NT2/D1 (cell line): ENCODE data around the gene GMCL2.

Experiments
- DNase-seq: peaks from one replicate; pipeline ENCODE4 v3.0.0-alpha.2; 2011; ENCODE audit warnings: low read depth, low spot score
- H3K27me3 ChIP-seq: 2 replicates; pipeline ENCODE4 v1.6.0; 2011; ENCODE audit warnings: mild to moderate bottlenecking; ENCODE audit not compliant: insufficient read length, insufficient read depth
- H3K36me3 ChIP-seq: 2 replicates; pipeline ENCODE4 v1.6.1; 2011; ENCODE audit warnings: mild to moderate bottlenecking, low read length, mixed read lengths; ENCODE audit not compliant: insufficient read depth, insufficient read length
- H3K4me1 ChIP-seq: 2 replicates; pipeline ENCODE4 v1.5.1; 2011; ENCODE audit not compliant: insufficient read depth, insufficient read length
- H3K4me3 ChIP-seq: 2 replicates; pipeline ENCODE4 v1.5.1; 2011; ENCODE audit warnings: low read depth; ENCODE audit not compliant: insufficient read length
- H3K9ac ChIP-seq: 2 replicates; pipeline ENCODE4 v1.6.0; 2011; ENCODE audit warnings: low read depth; ENCODE audit not compliant: insufficient read length
- H3K9me3 ChIP-seq: 2 replicates; pipeline ENCODE4 v1.5.1; 2011; ENCODE audit warnings: mild to moderate bottlenecking, low read length; ENCODE audit not compliant: insufficient read depth
- SUZ12 ChIP-seq: IDR thresholded peaks from 2 replicates; pipeline ENCODE4 v1.6.1; 2011; ENCODE audit not compliant: insufficient read length, insufficient read depth; ENCODE audit errors: extremely low read depth
- YY1 ChIP-seq: IDR thresholded peaks from 2 replicates; pipeline ENCODE4 v1.6.1; 2011; ENCODE audit not compliant: insufficient read length, insufficient read depth
- ZNF274 ChIP-seq: IDR thresholded peaks from 2 replicates; pipeline ENCODE4 v1.6.1; 2011; ENCODE audit warnings: mild to moderate bottlenecking, low read depth, low read length

The GMCL2 gene

GRCh38 chr5:178208540-178209227 lies 21.5 kb upstream of the GMCL2 start:
- no peaks in the 10 kb centered on the region for H3K27me3 ChIP-seq
- H3K4me1 ChIP-seq, result peaks cover 8% of the 10 kb centered on the region
- TF ChIP-seq YY1 (no peak), ZNF274 (no peak), SUZ12 (no peak)
- no peak for DNase-seq
- no peak overlapping the region for H3K4me3 ChIP-seq
- H3K9ac ChIP-seq, result no peak overlapping the region
- H3K9me3 ChIP-seq, result no peaks in the 10 kb centered on the region
- H3K36me3 ChIP-seq, result peaks cover 81% of the 10 kb centered on the region

GRCh38 chr5:178207917-178208280 lies 20.7 kb upstream of the GMCL2 start:
- Histone ChIP-seq H3K36me3 (peaks cover 76% of the 10 kb centered on the region), H3K27me3 (no peaks in the 10 kb centered on the region), H3K4me1 (peaks cover 8% of the 10 kb centered on the region), H3K4me3 (no peak overlapping the region), H3K9ac (no peak overlapping the region), H3K9me3 (no peaks in the 10 kb centered on the region)
- TF ChIP-seq ZNF274, result no peak
- no peak for TF ChIP-seq SUZ12
- DNase-seq, result no peak

GRCh38 chr5:178207183-178207916 lies 20.2 kb upstream of the GMCL2 start:
- Histone ChIP-seq H3K4me3 (peak overlapping the region; percentile 11), H3K4me1 (peaks cover 8% of the 10 kb centered on the region), H3K9me3 (no peaks in the 10 kb centered on the region), H3K27me3 (no peaks in the 10 kb centered on the region), H3K9ac (peak overlapping the region; percentile 21), H3K36me3 (peaks cover 70% of the 10 kb centered on the region)
- DNase-seq, result no peak
- TF ChIP-seq YY1, result no peak
- TF ChIP-seq ZNF274, result no peak
- TF ChIP-seq SUZ12, result no peak

GRCh38 chr5:178206166-178207101 lies 19.3 kb upstream of the GMCL2 start:
- no peaks in the 10 kb centered on the region for H3K9me3 ChIP-seq
- peak overlapping the region; percentile 90 for H3K4me3 ChIP-seq
- no peak for DNase-seq
- H3K27me3 ChIP-seq, result no peaks in the 10 kb centered on the region
- TF ChIP-seq SUZ12 (no peak), ZNF274 (no peak), YY1 (no peak)
- H3K36me3 ChIP-seq, result peaks cover 61% of the 10 kb centered on the region
- H3K4me1 ChIP-seq, result peaks cover 8% of the 10 kb centered on the region
- peak overlapping the region; percentile 99 for H3K9ac ChIP-seq

GRCh38 chr5:178205749-178206047 lies 18.5 kb upstream of the GMCL2 start:
- peaks cover 56% of the 10 kb centered on the region for H3K36me3 ChIP-seq
- no peak for TF ChIP-seq SUZ12
- no peak for TF ChIP-seq YY1
- no peak for TF ChIP-seq ZNF274
- H3K9me3 ChIP-seq, result no peaks in the 10 kb centered on the region
- H3K27me3 ChIP-seq, result no peaks in the 10 kb centered on the region
- H3K9ac ChIP-seq, result peak overlapping the region; percentile 99
- peaks cover 8% of the 10 kb centered on the region for H3K4me1 ChIP-seq
- H3K4me3 ChIP-seq, result peak overlapping the region; percentile 90
- no peak for DNase-seq

- Histone ChIP-seq H3K9ac (peak overlapping the region; percentile 99), H3K4me1 (peaks cover 8% of the 10 kb centered on the region), H3K36me3 (peaks cover 50% of the 10 kb centered on the region), H3K27me3 (no peaks in the 10 kb centered on the region), H3K9me3 (no peaks in the 10 kb centered on the region), H3K4me3 (peak overlapping the region; percentile 90)
- no peak for TF ChIP-seq SUZ12
- no peak for TF ChIP-seq YY1
- no peak for TF ChIP-seq ZNF274
- no peak for DNase-seq
These were observed 18.0 kb upstream of the GMCL2 start for GRCh38 chr5:178204935-178205748.
